CD14-positive monocyte (primary cell): ENCODE results near the gene MUC5B. TPM values are rescaled to one million over a fixed set of nuclear protein-coding genes. Genes with fewer than 3 reads are reported as not detected.

Source experiments
- DNase-seq, 3 donors: peaks; one replicate each; pipeline ENCODE4 v3.0.0-alpha.2; 2011 to 2022
- H2AFZ ChIP-seq: 2 replicates; pipeline ENCODE4 v1.6.0; 2012; ENCODE audit warnings: mild to moderate bottlenecking, low read depth, low read length, inconsistent platforms; ENCODE audit not compliant: insufficient read depth, poor library complexity, severe bottlenecking
- H3K27ac ChIP-seq, 2 donors: 1 replicate in 1 of 2; 2 replicates in 1 of 2; pipeline ENCODE4 v1.5.1; 2012 to 2013; ENCODE audit warnings: low read length in 2 of 2, control low read depth in 1 of 2, inconsistent platforms in 1 of 2, low read depth in 1 of 2, mild to moderate bottlenecking in 1 of 2
- H3K27me3 ChIP-seq, 2 donors: one replicate each; pipeline versions ENCODE4 v1.6.0 to v1.6.1; 2011 to 2013; ENCODE audit warnings: low read length in 2 of 2; ENCODE audit not compliant: control insufficient read depth in 2 of 2, insufficient read depth in 2 of 2
- H3K36me3 ChIP-seq, 2 donors: replicated peaks in 1 of 2; 1 replicate in 1 of 2; 2 replicates in 1 of 2; pipeline versions ENCODE4 v1.5.1 to v1.6.1; 2012 to 2013; ENCODE audit warnings: low read length in 2 of 2, control low read depth in 1 of 2, inconsistent platforms in 1 of 2, mild to moderate bottlenecking in 1 of 2; ENCODE audit not compliant: insufficient read depth in 2 of 2, control insufficient read depth in 1 of 2
- H3K4me1 ChIP-seq, 2 donors: 1 replicate in 1 of 2; 2 replicates in 1 of 2; pipeline versions ENCODE4 v1.5.1 to v1.6.1; 2012 to 2013; ENCODE audit warnings: low read length in 2 of 2, control low read depth in 1 of 2, inconsistent platforms in 1 of 2, mild to moderate bottlenecking in 1 of 2, moderate library complexity in 1 of 2; ENCODE audit not compliant: insufficient read depth in 2 of 2, control insufficient read depth in 1 of 2
- H3K4me2 ChIP-seq: replicated peaks from 2 replicates; pipeline ENCODE3; 2012; ENCODE audit warnings: low read length, moderate library complexity, mild to moderate bottlenecking; ENCODE audit not compliant: poor library complexity, severe bottlenecking; ENCODE audit errors: extremely low read depth
- H3K4me3 ChIP-seq, 3 experiments: fragments of 200-600 bp in 1 of 3; sonication (generic) in 1 of 3; replicated peaks in 1 of 3; 1 replicate in 2 of 3; 2 replicates in 1 of 3; pipeline ENCODE4 v1.5.1; 2011 to 2013; ENCODE audit warnings: low read length in 3 of 3, mild to moderate bottlenecking in 3 of 3, control low read depth in 2 of 3, low read depth in 2 of 3, inconsistent platforms in 1 of 3, moderate library complexity in 1 of 3
- H3K79me2 ChIP-seq: 2 replicates; pipeline ENCODE4 v1.6.0; 2012; ENCODE audit warnings: mild to moderate bottlenecking, control low read depth, inconsistent platforms, low read length, moderate library complexity; ENCODE audit not compliant: insufficient read depth
- H3K9ac ChIP-seq: 2 replicates; pipeline ENCODE4 v1.6.0; 2017; ENCODE audit warnings: low read length, mild to moderate bottlenecking; ENCODE audit not compliant: insufficient read depth, poor library complexity, severe bottlenecking
- H3K9me3 ChIP-seq, 2 donors: replicated peaks in 1 of 2; 1 replicate in 1 of 2; 2 replicates in 1 of 2; pipeline versions ENCODE4 v1.5.1 to v1.6.1; 2012 to 2013; ENCODE audit warnings: low read length in 2 of 2, control low read depth in 1 of 2; ENCODE audit not compliant: control insufficient read depth in 1 of 2, insufficient read depth in 1 of 2
- H4K20me1 ChIP-seq: 2 replicates; pipeline ENCODE4 v1.6.0; 2012; ENCODE audit warnings: mild to moderate bottlenecking, low read length, control low read depth, moderate library complexity; ENCODE audit not compliant: insufficient read depth
- H3K27ac Mint-ChIP-seq, 7 donors: one replicate each; pipeline ENCODE4 v1.8.0; 2020; ENCODE audit warnings: mild to moderate bottlenecking in 7 of 7, mixed read lengths in 7 of 7, moderate library complexity in 6 of 7, inconsistent platforms in 2 of 7
- H3K27me3 Mint-ChIP-seq, 3 donors: one replicate each; pipeline ENCODE4 v1.8.0; 2021 to 2022; ENCODE audit warnings: low read depth in 3 of 3, mild to moderate bottlenecking in 3 of 3, mixed read lengths in 3 of 3, moderate library complexity in 3 of 3, inconsistent platforms in 1 of 3
- H3K36me3 Mint-ChIP-seq, 2 donors: one replicate each; pipeline ENCODE4 v1.8.0; 2020; ENCODE audit warnings: mixed read lengths in 2 of 2, inconsistent platforms in 1 of 2, mild to moderate bottlenecking in 1 of 2
- H3K4me1 Mint-ChIP-seq: one replicate; pipeline ENCODE4 v1.8.0; 2020; ENCODE audit warnings: mild to moderate bottlenecking, mixed read lengths
- H3K4me3 Mint-ChIP-seq, 2 donors: one replicate each; pipeline ENCODE4 v1.8.0; 2020; ENCODE audit warnings: mild to moderate bottlenecking in 2 of 2, mixed read lengths in 2 of 2, moderate library complexity in 1 of 2
- H3K9me3 Mint-ChIP-seq, 7 donors: one replicate each; pipeline ENCODE4 v1.8.0; 2020 to 2022; ENCODE audit warnings: mixed read lengths in 7 of 7, mild to moderate bottlenecking in 6 of 7, moderate library complexity in 6 of 7, inconsistent platforms in 2 of 7
- CTCF ChIP-seq: fragments of 200-600 bp; IDR thresholded peaks from one replicate; pipeline ENCODE4 v1.8.0; 2022; ENCODE audit warnings: antibody characterized with exemption, mild to moderate bottlenecking
- WGBS: methylation state at CpG from one replicate; pipeline ENCODE4 v1.1.5; 2013; ENCODE audit warnings: missing lambda C conversion rate; ENCODE audit not compliant: insufficient coverage; 5-methylcytosine and 5-hydroxymethylcytosine counted together
- intact Hi-C, 2 donors: fragments of 100-400 bp; cut with micrococcal nuclease; formaldehyde crosslinking; loops; one replicate each; pipeline versions ENCODE4 v1.15.0 to v1.15.1; 2023
- polyA plus RNA-seq, 3 donors: library from polyadenylated mRNA; depleted of rRNA in 1 of 3; unstranded in 2 of 3; stranded (reverse) in 1 of 3; fragments of 300-500 nt in 2 of 3; fragments of >200 nt in 1 of 3; fragmentation: Illumina TruSeq in 2 of 3; gene quantifications; 1 replicate in 2 of 3; 2 replicates in 1 of 3; pipeline ENCODE4 v1.2.3, GENCODE V29; 2012 to 2021

The MUC5B gene
- polyA plus RNA-seq, 3 donors: not detected

DNA sequence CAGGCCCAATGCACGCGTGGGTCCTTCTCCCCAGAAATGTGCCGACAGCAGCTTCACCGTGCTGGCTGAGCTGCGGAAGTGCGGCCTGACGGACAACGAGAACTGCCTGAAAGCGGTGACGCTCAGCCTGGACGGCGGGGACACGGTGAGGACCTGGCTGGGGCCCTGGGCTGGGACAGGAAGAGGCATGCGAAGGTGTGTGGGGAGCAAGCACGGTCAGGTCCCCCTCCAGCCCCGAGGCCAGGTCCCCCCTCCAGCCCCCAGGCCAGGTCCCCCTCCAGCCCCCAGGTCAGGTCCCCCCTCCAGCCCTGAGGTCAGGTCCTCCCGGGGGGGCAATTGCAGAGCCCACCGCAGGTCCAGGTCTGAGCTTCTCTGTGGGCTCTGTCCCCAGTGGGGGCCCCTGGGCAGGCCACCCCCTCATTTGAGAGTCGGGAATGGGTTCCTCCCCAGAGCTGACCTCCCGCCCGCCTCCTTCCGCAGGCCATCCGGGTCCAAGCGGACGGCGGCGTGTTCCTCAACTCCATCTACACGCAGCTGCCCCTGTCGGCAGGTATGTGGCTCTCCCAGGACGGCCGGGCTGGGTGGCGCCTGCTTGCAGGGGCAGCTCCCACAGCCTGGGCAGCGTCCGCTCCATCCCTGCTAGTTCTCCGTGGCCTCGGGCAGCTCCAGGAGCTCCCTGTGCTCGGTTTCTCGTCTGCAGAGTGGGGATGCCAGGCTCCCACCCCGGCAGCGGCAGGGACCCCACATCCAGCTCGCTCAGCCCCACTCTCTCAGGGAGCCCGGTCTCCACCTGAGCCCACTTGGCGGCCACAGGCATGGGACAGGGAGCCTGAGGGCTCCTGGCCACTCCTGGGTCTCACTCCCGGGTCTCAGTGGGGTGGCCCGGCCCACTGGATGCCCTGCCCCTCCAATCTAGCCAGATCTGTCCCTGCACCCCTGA lies 7.9 kb downstream of the MUC5B start:
- peaks cover 0 to 5% (median under 1%) of the 10 kb centered on the region in 3 donors for H3K27me3 Mint-ChIP-seq
- no peaks in the 10 kb centered on the region for H3K9me3 ChIP-seq
- no peak overlapping the region for H3K4me3 ChIP-seq
- WGBS: 89% methylated on average over 37 of the region's 45 CpGs
- H3K4me3 Mint-ChIP-seq: no peak overlapping the region
- no peaks in the 10 kb centered on the region for H3K4me1 Mint-ChIP-seq
- H4K20me1 ChIP-seq: no peaks in the 10 kb centered on the region
- H3K79me2 ChIP-seq: no peaks in the 10 kb centered on the region
- no peaks in the 10 kb centered on the region for H3K36me3 Mint-ChIP-seq
- H3K4me1 ChIP-seq: no peaks in the 10 kb centered on the region
- H3K36me3 ChIP-seq: no peaks in the 10 kb centered on the region
- H3K27ac ChIP-seq: no peak overlapping the region
- H3K27me3 ChIP-seq: no peaks in the 10 kb centered on the region
- no peak overlapping the region for H3K4me2 ChIP-seq
- H3K27ac Mint-ChIP-seq: peak overlapping the region in 1 of 7 donors; percentile 63
- TF ChIP-seq CTCF: no peak
- no peaks in the 10 kb centered on the region for H3K9me3 Mint-ChIP-seq
- no peak for DNase-seq
- H3K9ac ChIP-seq: no peak overlapping the region
- intact Hi-C loops: no loop called here
- no peak overlapping the region for H2AFZ ChIP-seq

- H4K20me1 ChIP-seq: no peaks in the 10 kb centered on the region
- no peak overlapping the region for H2AFZ ChIP-seq
- H3K27ac Mint-ChIP-seq: peak overlapping the region in 1 of 7 donors; percentile 63
- no peak for DNase-seq
- H3K4me3 ChIP-seq: no peak overlapping the region
- intact Hi-C loops: no loop called here
- 86% methylated on average over 18 of the region's 22 CpGs for WGBS
- H3K4me3 Mint-ChIP-seq: peak overlapping the region in 1 of 2 donors; percentile 28
- peaks cover 0 to 5% (median 0%) of the 10 kb centered on the region in 3 donors for H3K27me3 Mint-ChIP-seq
- no peaks in the 10 kb centered on the region for H3K4me1 Mint-ChIP-seq
- no peak overlapping the region for H3K9ac ChIP-seq
- no peaks in the 10 kb centered on the region for H3K9me3 ChIP-seq
- H3K27ac ChIP-seq: no peak overlapping the region
- no peaks in the 10 kb centered on the region for H3K36me3 ChIP-seq
- no peak for TF ChIP-seq CTCF
- no peaks in the 10 kb centered on the region for H3K9me3 Mint-ChIP-seq
- H3K36me3 Mint-ChIP-seq: no peaks in the 10 kb centered on the region
- H3K79me2 ChIP-seq: no peaks in the 10 kb centered on the region
- no peaks in the 10 kb centered on the region for H3K4me1 ChIP-seq
- no peaks in the 10 kb centered on the region for H3K27me3 ChIP-seq
- H3K4me2 ChIP-seq: no peak overlapping the region
Observed at GRCh38 chr11:1231396-1232020, 8.6 kb downstream of the MUC5B start.
